Muscle layer of colon (tissue), 2 donors: ENCODE results near the gene BTG1.

Experiments
- H3K27ac ChIP-seq: one replicate; pipeline ENCODE4 v1.7.0; 2013; ENCODE audit warnings: low read depth, mild to moderate bottlenecking, low read length, moderate library complexity
- H3K27me3 ChIP-seq, 2 donors: one replicate each; pipeline ENCODE4 v1.7.0; 2013; ENCODE audit warnings: low read length in 2 of 2, mild to moderate bottlenecking in 2 of 2; ENCODE audit not compliant: insufficient read depth in 2 of 2, control insufficient read depth in 1 of 2
- H3K36me3 ChIP-seq: one replicate; pipeline ENCODE4 v1.7.0; 2013; ENCODE audit warnings: mild to moderate bottlenecking, low read length; ENCODE audit not compliant: insufficient read depth
- H3K4me1 ChIP-seq: one replicate; pipeline ENCODE4 v1.7.0; 2013; ENCODE audit warnings: mild to moderate bottlenecking, low read length; ENCODE audit not compliant: insufficient read depth
- H3K4me3 ChIP-seq, 2 donors: one replicate each; pipeline ENCODE4 v1.7.0; 2013; ENCODE audit warnings: low read length in 2 of 2, low read depth in 1 of 2, mild to moderate bottlenecking in 1 of 2, moderate library complexity in 1 of 2
- H3K9ac ChIP-seq: one replicate; pipeline ENCODE4 v1.7.0; 2013; ENCODE audit warnings: low read length
- H3K9me3 ChIP-seq: one replicate; pipeline ENCODE4 v1.7.0; 2013; ENCODE audit warnings: mild to moderate bottlenecking, low read length
- donor health status: abdominal sarcoma.
- donor health status: Adenocarcinoma of cecum.

Gene BTG1

GRCh38 chr12:92176646-92177045 is 31.0 kb upstream of the BTG1 start:
- Histone ChIP-seq H3K27ac (no peak overlapping the region), H3K4me3 (no peak overlapping the region), H3K9me3 (no peaks in the 10 kb centered on the region), H3K27me3 (no peaks in the 10 kb centered on the region), H3K36me3 (no peaks in the 10 kb centered on the region), H3K9ac (no peak overlapping the region), H3K4me1 (no peaks in the 10 kb centered on the region)

DNA sequence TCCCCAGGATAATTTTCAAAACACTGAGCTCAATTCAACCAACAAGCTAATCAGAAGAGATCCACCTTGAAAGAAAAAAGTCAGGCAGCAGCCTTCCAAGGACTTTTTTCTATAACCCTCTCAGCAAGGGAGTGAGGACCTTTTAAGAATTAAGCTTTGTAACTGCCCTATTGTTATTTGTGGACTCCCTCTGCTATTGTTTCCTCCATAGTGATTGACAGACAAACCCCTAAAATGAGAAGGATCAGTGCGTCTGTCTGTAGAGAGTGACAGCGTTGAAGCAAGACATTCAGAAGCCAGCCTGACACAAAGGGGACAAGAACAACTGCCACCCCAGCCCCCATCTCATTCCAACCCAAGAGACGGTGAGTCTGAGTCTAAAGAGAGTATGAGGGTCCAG is 30.3 kb upstream of the BTG1 start:
- Histone ChIP-seq H3K4me1 (no peaks in the 10 kb centered on the region), H3K4me3 (no peak overlapping the region), H3K27ac (no peak overlapping the region), H3K36me3 (no peaks in the 10 kb centered on the region), H3K9me3 (no peaks in the 10 kb centered on the region), H3K27me3 (no peaks in the 10 kb centered on the region), H3K9ac (no peak overlapping the region)

- no peaks in the 10 kb centered on the region for H3K4me1 ChIP-seq
- no peaks in the 10 kb centered on the region for H3K9me3 ChIP-seq
- no peaks in the 10 kb centered on the region for H3K27me3 ChIP-seq
- no peak overlapping the region for H3K27ac ChIP-seq
- no peaks in the 10 kb centered on the region for H3K36me3 ChIP-seq
- no peak overlapping the region for H3K4me3 ChIP-seq
- H3K9ac ChIP-seq = no peak overlapping the region
Measured at GRCh38 chr12:92170050-92170449, 24.4 kb upstream of the BTG1 start.

- Histone ChIP-seq H3K27me3 (no peaks in the 10 kb centered on the region), H3K36me3 (no peaks in the 10 kb centered on the region), H3K9me3 (no peaks in the 10 kb centered on the region), H3K4me3 (no peak overlapping the region), H3K9ac (no peak overlapping the region), H3K4me1 (no peaks in the 10 kb centered on the region), H3K27ac (no peak overlapping the region)
Measured at GRCh38 chr12:92167075-92167474, 21.4 kb upstream of the BTG1 start.

GRCh38 chr12:92164712-92165111 is 19.1 kb upstream of the BTG1 start:
- H3K9ac ChIP-seq = no peak overlapping the region

GRCh38 chr12:92162079-92162478 is 16.4 kb upstream of the BTG1 start:
- no peaks in the 10 kb centered on the region for H3K36me3 ChIP-seq
- no peaks in the 10 kb centered on the region for H3K4me1 ChIP-seq
- H3K27ac ChIP-seq = no peak overlapping the region
- H3K9me3 ChIP-seq = no peaks in the 10 kb centered on the region
- no peaks in the 10 kb centered on the region for H3K27me3 ChIP-seq
- no peak overlapping the region for H3K9ac ChIP-seq
- H3K4me3 ChIP-seq = no peak overlapping the region

More at GRCh38 chr12:92164712-92165111, 19.1 kb upstream of the BTG1 start:
- no peaks in the 10 kb centered on the region for H3K36me3 ChIP-seq
- H3K9me3 ChIP-seq = no peaks in the 10 kb centered on the region
- no peaks in the 10 kb centered on the region for H3K27me3 ChIP-seq
- H3K27ac ChIP-seq = no peak overlapping the region
- H3K4me1 ChIP-seq = no peaks in the 10 kb centered on the region
- no peak overlapping the region for H3K4me3 ChIP-seq

DNA sequence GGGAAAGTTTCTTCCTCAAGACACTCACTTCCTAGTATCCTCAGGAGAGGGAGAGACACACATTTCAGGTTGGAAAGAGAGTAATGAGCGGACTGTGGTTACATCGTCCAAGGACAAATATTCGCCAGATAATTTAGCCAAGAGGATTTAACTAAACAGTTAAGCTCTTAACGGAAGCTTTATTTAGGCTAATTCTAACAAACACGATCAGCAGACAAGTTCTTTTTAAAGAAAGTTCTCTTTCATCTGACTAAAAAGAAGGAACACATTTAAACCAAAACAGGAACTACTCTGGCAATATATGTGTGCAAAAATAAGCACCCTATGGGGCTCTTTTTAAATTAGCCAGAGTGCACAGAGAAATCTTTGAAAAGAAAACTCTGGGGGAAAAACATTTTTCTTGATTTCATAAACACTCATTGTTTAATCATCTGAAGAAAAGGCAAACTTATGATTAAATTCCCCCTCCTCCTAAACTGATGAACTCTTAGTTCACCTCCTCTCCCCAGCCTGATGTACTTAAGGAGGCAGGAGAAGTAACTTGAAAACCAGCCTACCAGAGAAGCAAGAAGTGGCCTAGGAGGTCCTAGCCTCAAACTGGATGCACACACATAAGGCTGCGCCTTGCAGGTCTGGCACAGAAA is 13.3 kb upstream of the BTG1 start:
- Histone ChIP-seq H3K27me3 (no peaks in the 10 kb centered on the region), H3K9ac (no peak overlapping the region), H3K36me3 (no peaks in the 10 kb centered on the region), H3K4me1 (no peaks in the 10 kb centered on the region), H3K27ac (no peak overlapping the region), H3K9me3 (no peaks in the 10 kb centered on the region), H3K4me3 (no peak overlapping the region)

GRCh38 chr12:92156704-92157395 is 11.2 kb upstream of the BTG1 start:
- H3K4me3 ChIP-seq = no peak overlapping the region
- H3K9ac ChIP-seq = no peak overlapping the region
- H3K27ac ChIP-seq = no peak overlapping the region
- H3K36me3 ChIP-seq = no peaks in the 10 kb centered on the region
- no peaks in the 10 kb centered on the region for H3K9me3 ChIP-seq
- H3K4me1 ChIP-seq = no peaks in the 10 kb centered on the region
- no peaks in the 10 kb centered on the region for H3K27me3 ChIP-seq

DNA sequence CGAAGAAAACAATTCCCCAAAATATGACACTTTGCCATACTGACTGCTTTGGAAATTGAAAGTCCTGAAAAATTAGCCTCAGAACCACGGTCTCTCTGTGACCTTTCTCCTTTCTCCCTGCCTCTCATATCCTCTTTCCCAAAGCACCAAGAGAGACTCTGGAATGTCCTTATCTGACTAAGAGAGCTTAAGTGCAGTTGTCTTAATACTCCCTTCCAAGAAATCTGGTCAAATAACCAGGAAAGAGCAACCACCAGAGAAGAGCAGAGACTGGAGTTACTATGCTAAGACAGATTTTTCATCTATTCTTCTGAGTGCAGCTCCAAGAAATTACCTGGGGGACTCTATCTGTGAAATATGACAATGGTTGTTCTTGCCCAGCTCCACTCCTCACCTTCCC is 10.5 kb upstream of the BTG1 start:
- H3K27me3 ChIP-seq = no peaks in the 10 kb centered on the region
- no peak overlapping the region for H3K9ac ChIP-seq
- no peak overlapping the region for H3K4me3 ChIP-seq
- no peaks in the 10 kb centered on the region for H3K4me1 ChIP-seq
- H3K36me3 ChIP-seq = no peaks in the 10 kb centered on the region
- H3K9me3 ChIP-seq = no peaks in the 10 kb centered on the region
- H3K27ac ChIP-seq = no peak overlapping the region

DNA sequence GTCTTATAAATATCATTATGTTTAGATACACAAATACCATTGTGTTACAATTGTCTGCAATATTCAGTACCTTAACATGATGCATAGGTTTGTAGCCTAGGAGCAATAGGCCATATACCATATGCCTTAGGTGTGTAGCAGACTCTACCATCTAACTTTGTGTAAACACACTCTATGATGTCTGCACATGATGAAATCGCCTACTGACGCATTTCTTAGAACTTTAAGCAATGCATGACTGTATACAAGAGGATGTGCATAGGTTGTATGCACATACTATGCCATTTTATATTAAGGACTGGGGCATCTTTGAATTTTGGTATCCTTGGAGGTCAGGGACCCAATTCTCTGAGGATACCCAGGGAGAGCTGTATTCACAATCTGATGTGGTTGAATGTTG is 10.1 kb upstream of the BTG1 start:
- no peaks in the 10 kb centered on the region for H3K36me3 ChIP-seq
- no peak overlapping the region for H3K4me3 ChIP-seq
- H3K9ac ChIP-seq = no peak overlapping the region
- no peaks in the 10 kb centered on the region for H3K4me1 ChIP-seq
- no peak overlapping the region for H3K27ac ChIP-seq
- no peaks in the 10 kb centered on the region for H3K27me3 ChIP-seq
- no peaks in the 10 kb centered on the region for H3K9me3 ChIP-seq

GRCh38 chr12:92151916-92152315 is 6.3 kb upstream of the BTG1 start:
- no peak overlapping the region for H3K4me3 ChIP-seq
- no peaks in the 10 kb centered on the region for H3K36me3 ChIP-seq
- no peaks in the 10 kb centered on the region for H3K9me3 ChIP-seq
- H3K27ac ChIP-seq = no peak overlapping the region
- no peak overlapping the region for H3K9ac ChIP-seq
- H3K27me3 ChIP-seq = no peaks in the 10 kb centered on the region
- H3K4me1 ChIP-seq = peaks cover 6% of the 10 kb centered on the region

DNA sequence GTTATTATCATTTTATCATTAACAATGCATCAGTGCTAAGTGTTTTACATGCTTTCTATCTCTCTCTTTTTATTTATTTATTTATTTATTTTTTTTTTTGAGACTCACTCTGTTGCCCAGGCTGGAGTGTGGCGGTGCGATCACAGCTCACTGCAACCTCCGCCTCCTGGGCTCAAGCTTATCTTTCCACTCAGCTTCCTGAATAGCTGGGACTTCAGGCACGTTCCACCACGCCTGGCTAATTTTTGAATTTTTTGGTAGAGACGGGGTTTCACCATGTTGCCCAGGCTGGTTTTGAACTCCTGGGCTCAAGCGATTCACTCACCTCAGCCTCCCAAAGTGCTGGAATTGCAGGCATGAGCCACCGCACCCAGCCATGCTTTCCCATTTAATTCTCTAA is 3.9 kb upstream of the BTG1 start:
- H3K4me1 ChIP-seq = peaks cover 9% of the 10 kb centered on the region
- H3K9ac ChIP-seq = no peak overlapping the region
- no peak overlapping the region for H3K27ac ChIP-seq
- no peaks in the 10 kb centered on the region for H3K36me3 ChIP-seq
- no peaks in the 10 kb centered on the region for H3K9me3 ChIP-seq
- H3K27me3 ChIP-seq = no peaks in the 10 kb centered on the region
- no peak overlapping the region for H3K4me3 ChIP-seq
